ENCODE results near the gene COX8A.

- TF ChIP-seq POLR2A (IDR thresholded peaks at IDR 0.05; ENCODE audit: low read depth, low read length): no peak
- TF ChIP-seq CHD4 (IDR thresholded peaks at IDR 0.05): no peak
- TF ChIP-seq EZH2 (IDR thresholded peaks at IDR 0.05; ENCODE audit: borderline replicate concordance, control insufficient read depth, low read depth, low read length): no peak
- no peak for TF ChIP-seq CTCF (IDR thresholded peaks at IDR 0.05 in 2 of 3, conservative IDR thresholded peaks at IDR 0.05 in 1 of 3; ENCODE audit: control insufficient read depth in 2 of 3, extremely low read depth in 1 of 3, insufficient read depth in 1 of 3, low read depth in 3 of 3, low read length in 3 of 3)
- TF ChIP-seq JUND (IDR thresholded peaks at IDR 0.05; ENCODE audit: low read depth, low read length): no peak
- TF ChIP-seq MAX (IDR thresholded peaks at IDR 0.05; ENCODE audit: low read depth, low read length): no peak
- TF ChIP-seq, protein P1, sequence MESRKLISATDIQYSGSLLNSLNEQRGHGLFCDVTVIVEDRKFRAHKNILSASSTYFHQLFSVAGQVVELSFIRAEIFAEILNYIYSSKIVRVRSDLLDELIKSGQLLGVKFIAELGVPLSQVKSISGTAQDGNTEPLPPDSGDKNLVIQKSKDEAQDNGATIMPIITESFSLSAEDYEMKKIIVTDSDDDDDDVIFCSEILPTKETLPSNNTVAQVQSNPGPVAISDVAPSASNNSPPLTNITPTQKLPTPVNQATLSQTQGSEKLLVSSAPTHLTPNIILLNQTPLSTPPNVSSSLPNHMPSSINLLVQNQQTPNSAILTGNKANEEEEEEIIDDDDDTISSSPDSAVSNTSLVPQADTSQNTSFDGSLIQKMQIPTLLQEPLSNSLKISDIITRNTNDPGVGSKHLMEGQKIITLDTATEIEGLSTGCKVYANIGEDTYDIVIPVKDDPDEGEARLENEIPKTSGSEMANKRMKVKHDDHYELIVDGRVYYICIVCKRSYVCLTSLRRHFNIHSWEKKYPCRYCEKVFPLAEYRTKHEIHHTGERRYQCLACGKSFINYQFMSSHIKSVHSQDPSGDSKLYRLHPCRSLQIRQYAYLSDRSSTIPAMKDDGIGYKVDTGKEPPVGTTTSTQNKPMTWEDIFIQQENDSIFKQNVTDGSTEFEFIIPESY (IDR thresholded peaks at IDR 0.05): no peak
- TF ChIP-seq GATAD2B (conservative IDR thresholded peaks at IDR 0.05; ENCODE audit: low read depth): no peak
Measured at GRCh38 chr11:64022125-64022784, 47.8 kb downstream of the COX8A start.
